Activated naive CD8-positive, alpha-beta T cell treated with anti-CD3 and anti-CD28 coated beads for 36 hours (primary cell): ENCODE results near the gene MARF1. TPM values are rescaled to one million over a fixed set of nuclear protein-coding genes. Genes with fewer than 3 reads are reported as not detected.
"Not testable (repeated sequence)": the region's sequence is repeated elsewhere in the genome, so short reads cannot be mapped to it uniquely, and the experiment has no call there.

ENCODE experiments used
- DNase-seq: peaks from one replicate; pipeline ENCODE4 v3.0.0; 2021
- H3K27ac Mint-ChIP-seq: one replicate; pipeline ENCODE4 v1.8.0; 2022; ENCODE audit warnings: mild to moderate bottlenecking, moderate library complexity, mixed read lengths
- H3K27me3 Mint-ChIP-seq: one replicate; pipeline ENCODE4 v1.8.0; 2022; ENCODE audit warnings: mild to moderate bottlenecking, mixed read lengths
- H3K36me3 Mint-ChIP-seq: one replicate; pipeline ENCODE4 v1.8.0; 2021; ENCODE audit warnings: mild to moderate bottlenecking, mixed read lengths
- H3K4me1 Mint-ChIP-seq: one replicate; pipeline ENCODE4 v1.8.0; 2021; ENCODE audit warnings: mixed read lengths
- H3K4me3 Mint-ChIP-seq: one replicate; pipeline ENCODE4 v1.8.0; 2022; ENCODE audit warnings: mild to moderate bottlenecking, moderate library complexity, mixed read lengths
- H3K9me3 Mint-ChIP-seq: one replicate; pipeline ENCODE4 v1.8.0; 2022; ENCODE audit warnings: mixed read lengths
- total RNA-seq, 2 experiments: library from RNA; stranded (reverse); gene quantifications; one replicate each; pipeline ENCODE4 v1.2.3, GENCODE V29; 2021

Gene MARF1
- total RNA-seq, 2 experiments from 2014 or later: 51.0 to 52.1 TPM

DNA sequence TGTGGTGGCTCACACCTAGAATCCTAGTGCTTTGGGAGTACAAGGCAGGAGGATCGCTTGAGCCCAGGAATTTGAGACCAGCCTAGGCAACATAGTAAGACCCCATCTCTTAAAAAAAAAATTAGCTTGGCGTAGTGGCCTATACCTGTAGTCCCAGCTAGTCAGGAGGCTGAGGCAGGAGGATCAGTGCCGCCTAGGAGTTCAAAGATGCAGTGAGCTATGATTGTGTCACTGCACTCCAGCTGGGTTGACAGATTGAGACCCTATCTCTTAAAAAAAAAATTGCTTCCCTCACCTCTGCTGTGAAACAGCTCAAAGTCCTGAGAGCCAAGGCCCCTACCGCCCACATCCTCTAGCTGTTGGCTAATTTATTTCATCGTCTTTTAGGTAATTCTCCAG is 17.2 kb upstream of the MARF1 start:
- no peak for DNase-seq
- H3K36me3 Mint-ChIP-seq: peaks cover 46% of the 10 kb centered on the region
- H3K4me3 Mint-ChIP-seq: no peak overlapping the region
- H3K27ac Mint-ChIP-seq: peak overlapping the region; percentile 30
- H3K4me1 Mint-ChIP-seq: peaks cover 46% of the 10 kb centered on the region
- H3K9me3 Mint-ChIP-seq: no peaks in the 10 kb centered on the region
- H3K27me3 Mint-ChIP-seq: no peaks in the 10 kb centered on the region

DNA sequence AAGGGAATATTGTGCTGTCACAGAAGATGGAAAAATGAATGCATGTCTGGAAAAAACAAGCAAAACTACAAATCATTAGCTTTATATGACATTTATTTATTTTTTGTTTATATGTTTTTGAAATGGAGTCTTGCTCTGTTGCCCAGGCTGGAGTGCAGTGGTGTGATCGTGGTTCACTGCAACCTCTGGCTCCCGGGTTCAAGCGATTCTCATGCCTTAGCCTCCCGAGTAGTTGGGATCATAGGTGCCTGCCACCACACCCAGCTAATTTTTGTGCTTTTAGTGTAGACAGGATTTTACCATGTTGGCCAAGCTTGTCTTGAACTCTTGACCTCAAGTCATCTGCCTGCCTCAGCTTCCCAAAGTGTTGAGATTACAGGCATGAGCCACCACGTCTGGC is 15.6 kb upstream of the MARF1 start:
- peaks cover 48% of the 10 kb centered on the region for H3K36me3 Mint-ChIP-seq
- H3K4me1 Mint-ChIP-seq: peaks cover 53% of the 10 kb centered on the region
- H3K9me3 Mint-ChIP-seq: no peaks in the 10 kb centered on the region

DNA sequence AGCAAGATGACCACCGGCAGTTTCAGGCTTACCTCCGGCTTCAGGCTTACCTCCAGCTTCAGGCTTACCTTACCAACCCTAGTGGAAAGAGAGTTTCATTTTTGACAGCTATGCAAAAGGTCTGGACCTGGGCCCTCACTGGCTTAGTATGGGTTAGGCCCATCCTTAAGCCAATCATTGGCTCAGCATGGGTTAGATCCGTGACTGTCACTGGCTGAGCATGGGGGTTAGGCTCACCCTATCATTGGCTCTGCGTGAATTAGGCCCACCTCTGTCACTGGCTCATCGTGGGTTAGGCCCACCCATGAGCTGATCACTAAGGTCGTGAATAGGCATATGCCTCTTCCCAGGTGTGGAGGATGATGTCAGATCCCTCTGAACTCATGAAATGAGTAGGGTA is 15.2 kb upstream of the MARF1 start:
- H3K27ac Mint-ChIP-seq: peak overlapping the region; percentile 30
- H3K4me3 Mint-ChIP-seq: no peak overlapping the region
- DNase-seq: no peak
- H3K9me3 Mint-ChIP-seq: no peaks in the 10 kb centered on the region
- H3K4me1 Mint-ChIP-seq: peaks cover 53% of the 10 kb centered on the region
- no peaks in the 10 kb centered on the region for H3K27me3 Mint-ChIP-seq
- peaks cover 46% of the 10 kb centered on the region for H3K36me3 Mint-ChIP-seq

More for the DNA sequence above, 15.6 kb upstream of the MARF1 start:
- Mint-ChIP-seq H3K27me3 (no peaks in the 10 kb centered on the region), H3K27ac (peak overlapping the region; percentile 61), H3K4me3 (no peak overlapping the region)
- DNase-seq: no peak

DNA sequence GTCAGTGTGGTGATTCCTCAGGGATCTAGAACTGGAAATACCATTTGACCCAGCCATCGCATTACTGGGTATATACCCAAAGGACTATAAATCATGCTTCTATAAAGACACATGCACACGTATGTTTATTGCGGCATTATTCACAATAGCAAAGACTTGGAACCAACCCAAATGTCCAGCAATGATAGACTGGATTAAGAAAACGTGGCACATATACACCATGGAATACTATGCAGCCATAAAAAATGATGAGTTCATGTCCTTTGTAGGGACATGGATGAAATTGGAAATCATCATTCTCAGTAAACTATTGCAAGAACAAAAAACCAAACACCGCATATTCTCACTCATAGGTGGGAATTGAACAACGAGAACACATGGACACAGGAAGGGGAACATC is 12.6 kb upstream of the MARF1 start:
- H3K27me3 Mint-ChIP-seq, H3K4me3 Mint-ChIP-seq, H3K9me3 Mint-ChIP-seq, H3K27ac Mint-ChIP-seq, DNase-seq: not testable (repeated sequence)
- Mint-ChIP-seq H3K4me1 (peaks cover 56% of the 10 kb centered on the region), H3K36me3 (peaks cover 39% of the 10 kb centered on the region)

DNA sequence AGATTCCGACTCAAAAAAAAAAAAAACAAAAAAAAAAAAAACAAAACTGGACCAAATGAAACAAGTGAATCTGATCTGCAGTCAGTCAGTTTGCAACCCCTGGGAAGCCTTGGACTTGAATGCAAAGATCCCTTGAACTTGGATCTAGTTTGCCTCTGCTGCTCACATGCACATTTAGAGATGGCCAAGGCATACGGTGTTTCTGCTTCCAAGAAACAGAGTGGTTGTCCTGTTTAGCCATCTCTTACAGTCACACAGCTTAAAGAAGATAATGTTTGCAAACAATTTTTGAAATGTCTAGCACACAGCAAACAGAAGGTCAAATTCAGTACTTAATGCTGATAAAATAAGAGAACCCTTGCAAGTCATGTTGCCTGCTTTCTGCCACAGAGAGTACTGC is 11.6 kb upstream of the MARF1 start:
- H3K27ac Mint-ChIP-seq: no peak overlapping the region
- no peak overlapping the region for H3K4me3 Mint-ChIP-seq
- peaks cover 32% of the 10 kb centered on the region for H3K36me3 Mint-ChIP-seq
- H3K4me1 Mint-ChIP-seq: peaks cover 53% of the 10 kb centered on the region
- H3K9me3 Mint-ChIP-seq: no peaks in the 10 kb centered on the region
- no peaks in the 10 kb centered on the region for H3K27me3 Mint-ChIP-seq
- no peak for DNase-seq

DNA sequence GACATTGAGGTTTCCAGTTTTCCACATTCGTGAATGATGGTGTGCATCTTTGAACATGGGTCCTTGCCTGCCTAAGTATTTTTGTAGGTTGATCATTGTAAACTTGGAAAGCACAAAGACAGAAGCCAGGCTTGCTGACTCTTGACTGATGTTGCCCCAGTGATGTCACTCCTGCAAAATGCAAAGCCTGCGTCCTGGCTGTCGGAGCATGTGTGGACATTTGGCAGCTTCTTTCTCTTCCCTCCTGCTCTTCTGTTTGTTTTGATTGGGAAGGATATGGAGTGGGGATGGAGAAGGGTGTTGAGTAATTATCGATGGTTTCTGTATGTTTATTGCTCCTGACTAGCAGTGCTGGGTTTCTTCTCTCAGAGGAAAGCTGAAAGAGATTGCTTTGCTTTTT is 10.3 kb upstream of the MARF1 start:
- no peaks in the 10 kb centered on the region for H3K27me3 Mint-ChIP-seq
- no peak for DNase-seq
- peaks cover 49% of the 10 kb centered on the region for H3K4me1 Mint-ChIP-seq
- no peaks in the 10 kb centered on the region for H3K9me3 Mint-ChIP-seq
- peaks cover 32% of the 10 kb centered on the region for H3K36me3 Mint-ChIP-seq
- peak overlapping the region; percentile 52 for H3K4me3 Mint-ChIP-seq
- peak overlapping the region; percentile 10 for H3K27ac Mint-ChIP-seq

DNA sequence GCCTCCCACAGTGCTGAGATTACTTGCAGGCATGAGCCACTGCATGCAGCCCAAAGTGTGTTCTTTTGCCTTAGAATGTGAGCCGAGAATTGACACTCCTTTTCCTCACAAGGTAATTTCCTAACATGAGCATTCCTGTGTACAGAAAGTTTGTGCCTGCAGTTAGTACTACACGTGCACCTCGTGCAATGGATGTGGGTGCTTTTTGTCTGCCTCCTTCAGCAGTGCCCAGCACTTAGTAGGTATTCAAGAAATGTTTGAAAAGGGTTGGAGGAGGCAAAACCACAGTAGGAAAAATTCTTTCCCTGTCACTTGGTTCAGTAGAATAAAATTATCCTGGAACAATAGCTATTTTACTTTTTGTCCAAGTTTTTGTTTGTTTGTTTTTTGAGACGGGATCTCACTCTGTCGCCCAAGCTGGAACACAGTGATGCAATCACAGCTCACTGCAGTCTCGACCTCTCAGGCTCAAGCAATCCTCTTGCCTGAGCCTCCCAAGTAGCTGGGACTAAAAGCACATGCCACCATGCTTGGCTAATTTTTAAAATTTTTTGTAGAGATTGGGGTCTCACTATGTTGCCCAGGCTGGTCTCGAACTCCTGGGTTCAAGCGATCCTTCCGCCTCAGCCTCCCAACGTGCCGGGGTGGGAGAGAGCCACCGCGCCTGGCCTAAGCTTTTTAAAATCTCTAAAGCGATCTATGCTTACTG is 9.5 kb upstream of the MARF1 start:
- no peaks in the 10 kb centered on the region for H3K27me3 Mint-ChIP-seq
- peaks cover 41% of the 10 kb centered on the region for H3K4me1 Mint-ChIP-seq
- no peak for DNase-seq
- H3K27ac Mint-ChIP-seq: peak overlapping the region; percentile 10
- H3K9me3 Mint-ChIP-seq: no peaks in the 10 kb centered on the region
- peaks cover 28% of the 10 kb centered on the region for H3K36me3 Mint-ChIP-seq
- peak overlapping the region; percentile 100 for H3K4me3 Mint-ChIP-seq

DNA sequence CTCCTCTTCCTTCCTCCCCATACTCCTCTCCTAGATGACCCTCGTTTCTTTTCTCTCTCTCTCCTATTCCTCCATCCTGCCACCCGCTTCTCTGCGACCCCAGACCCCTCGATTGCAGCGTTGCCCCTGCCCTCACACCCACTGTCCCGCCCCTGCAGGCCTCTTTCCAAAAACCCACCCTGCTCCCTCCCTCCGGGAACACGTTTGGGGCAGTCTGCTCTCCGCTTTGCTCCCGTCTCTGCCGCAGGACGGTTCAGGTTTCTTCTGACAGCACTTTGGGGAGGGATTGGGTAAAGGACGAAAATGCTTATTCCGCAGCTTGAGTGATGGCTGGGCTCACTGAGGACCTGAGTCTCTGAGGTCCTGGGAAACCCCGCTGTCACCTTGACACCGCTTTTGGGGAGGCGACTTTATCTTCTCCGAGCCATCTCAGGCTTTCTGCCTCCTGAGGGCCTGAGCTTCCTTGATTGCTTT is 7.8 kb upstream of the MARF1 start:
- no peaks in the 10 kb centered on the region for H3K27me3 Mint-ChIP-seq
- H3K4me1 Mint-ChIP-seq: peaks cover 33% of the 10 kb centered on the region
- DNase-seq: peak; percentile 56
- peak overlapping the region; percentile 99 for H3K27ac Mint-ChIP-seq
- peak overlapping the region; percentile 100 for H3K4me3 Mint-ChIP-seq
- peaks cover 15% of the 10 kb centered on the region for H3K36me3 Mint-ChIP-seq
- no peaks in the 10 kb centered on the region for H3K9me3 Mint-ChIP-seq

DNA sequence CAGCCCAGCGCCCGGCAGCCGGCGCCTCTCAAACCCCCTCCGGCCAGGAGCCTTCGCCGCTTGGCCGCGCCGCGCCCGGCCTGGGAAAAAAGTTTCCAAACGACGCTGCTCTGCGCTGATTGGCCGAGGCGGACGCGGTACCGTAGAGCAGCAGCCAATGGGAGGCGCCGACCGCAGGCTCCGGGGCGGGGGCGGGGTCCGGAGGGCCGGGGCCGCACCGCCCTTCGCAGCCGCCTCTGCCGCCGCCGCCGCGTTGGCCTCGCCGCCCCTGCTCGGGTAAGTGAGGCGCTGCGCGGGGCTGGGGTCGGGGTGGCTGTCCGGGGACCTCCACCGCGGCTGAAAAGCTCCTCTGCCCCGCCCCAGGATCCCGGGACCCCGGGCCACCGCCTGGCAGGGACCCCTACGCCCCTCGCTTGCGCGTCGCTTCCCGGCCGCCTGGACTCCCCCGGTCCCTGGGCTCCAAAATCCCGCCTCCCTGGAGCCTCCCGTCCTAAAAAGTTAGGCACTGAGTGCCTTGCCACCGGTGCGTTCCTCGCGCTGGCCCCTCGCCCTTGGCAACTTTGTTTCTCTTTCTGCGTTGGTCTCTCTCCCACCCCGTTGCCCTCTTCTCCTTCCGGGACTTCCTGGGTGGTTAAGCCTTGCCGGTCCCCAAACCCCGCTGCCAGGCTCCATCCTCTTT is 7.2 kb upstream of the MARF1 start, which contains the start of gene NDE1:
NDE1 (plus strand) TSS at position 227 of the 679 bp plus-strand sequence. CDS start 14,534 bp downstream, outside the sequence.
- Mint-ChIP-seq H3K9me3 (no peaks in the 10 kb centered on the region), H3K4me3 (peak within 1 kb of the TSS; percentile 100), H3K27ac (peak within 1 kb of the TSS; percentile 99), H3K36me3 (peaks cover 11% of the 10 kb centered on the region), H3K27me3 (no peaks in the 10 kb centered on the region), H3K4me1 (peaks cover 34% of the 10 kb centered on the region)
- DNase-seq: peak; percentile 86

DNA sequence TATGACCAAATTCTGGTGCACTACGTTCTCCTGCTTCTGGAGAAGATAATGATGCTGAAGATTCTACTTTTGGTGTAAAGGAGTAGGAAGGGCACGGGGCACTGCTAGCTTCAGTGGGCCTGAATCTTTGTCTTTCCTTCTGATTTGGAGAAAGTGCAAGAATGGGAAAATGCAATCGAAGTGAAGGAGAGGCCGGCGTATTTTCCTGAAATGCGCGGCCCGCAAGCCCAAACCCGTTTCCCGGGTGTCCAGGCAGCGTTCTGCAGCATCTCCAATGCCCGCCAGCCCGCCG is 6.7 kb upstream of the MARF1 start:
- Mint-ChIP-seq H3K9me3 (no peaks in the 10 kb centered on the region), H3K4me3 (peak overlapping the region; percentile 82), H3K27ac (peak overlapping the region; percentile 88), H3K27me3 (no peaks in the 10 kb centered on the region), H3K36me3 (peaks cover 9% of the 10 kb centered on the region), H3K4me1 (peaks cover 35% of the 10 kb centered on the region)
- DNase-seq: no peak

DNA sequence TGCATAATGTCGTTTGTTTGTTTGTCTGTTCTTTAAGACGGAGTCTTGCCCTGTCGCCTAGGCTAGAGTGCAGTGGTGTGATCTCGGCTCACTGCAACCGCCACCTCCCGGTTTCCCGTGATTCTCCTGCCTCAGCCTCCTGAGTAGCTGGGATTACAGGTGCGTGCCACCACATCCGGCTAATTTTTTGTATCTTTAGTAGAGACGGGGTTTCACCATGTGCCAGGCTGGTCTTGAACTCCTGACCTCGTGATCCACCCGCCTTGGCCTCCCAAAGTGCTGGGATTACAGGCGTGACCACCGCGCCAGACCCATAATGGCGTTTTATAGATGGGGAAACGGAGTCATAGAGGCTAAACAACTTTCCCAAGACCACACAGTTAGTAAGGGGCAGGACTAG is 6.4 kb upstream of the MARF1 start:
- peaks cover 38% of the 10 kb centered on the region for H3K4me1 Mint-ChIP-seq
- H3K36me3 Mint-ChIP-seq, H3K27me3 Mint-ChIP-seq, DNase-seq, H3K9me3 Mint-ChIP-seq: not testable (repeated sequence)
- peak overlapping the region; percentile 82 for H3K4me3 Mint-ChIP-seq
- H3K27ac Mint-ChIP-seq: peak overlapping the region; percentile 88

DNA sequence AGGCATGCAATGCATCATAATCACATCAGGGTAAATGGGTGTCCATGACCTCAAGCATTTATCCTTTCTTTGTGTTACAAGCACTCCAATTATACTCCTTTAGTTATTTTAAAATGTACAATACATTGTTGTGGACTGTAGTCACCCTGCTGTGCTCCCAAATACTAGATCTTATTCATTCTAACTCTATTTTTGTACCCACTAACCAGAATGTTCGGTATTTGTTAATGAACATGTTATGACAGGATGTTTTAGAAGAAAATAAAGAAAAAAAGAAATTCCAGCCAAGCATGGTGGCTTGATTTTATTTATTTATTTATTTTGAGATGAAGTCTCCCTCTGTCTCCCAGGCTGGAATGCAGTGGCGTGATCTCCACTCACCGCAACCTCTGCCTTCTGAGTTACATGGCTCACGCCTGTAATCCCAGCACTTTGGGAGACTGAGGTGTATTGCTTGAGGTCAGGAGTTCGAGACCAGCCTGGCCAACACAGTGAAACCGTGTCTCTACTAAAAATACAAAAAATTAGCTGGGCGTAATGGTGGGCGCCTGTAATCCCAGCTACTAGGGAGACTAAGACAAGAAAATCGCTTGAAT is 5.3 kb upstream of the MARF1 start:
- H3K9me3 Mint-ChIP-seq: no peaks in the 10 kb centered on the region
- no peak overlapping the region for H3K4me3 Mint-ChIP-seq
- no peaks in the 10 kb centered on the region for H3K27me3 Mint-ChIP-seq
- peaks cover 8% of the 10 kb centered on the region for H3K36me3 Mint-ChIP-seq
- no peak overlapping the region for H3K27ac Mint-ChIP-seq
- DNase-seq: no peak
- peaks cover 37% of the 10 kb centered on the region for H3K4me1 Mint-ChIP-seq

DNA sequence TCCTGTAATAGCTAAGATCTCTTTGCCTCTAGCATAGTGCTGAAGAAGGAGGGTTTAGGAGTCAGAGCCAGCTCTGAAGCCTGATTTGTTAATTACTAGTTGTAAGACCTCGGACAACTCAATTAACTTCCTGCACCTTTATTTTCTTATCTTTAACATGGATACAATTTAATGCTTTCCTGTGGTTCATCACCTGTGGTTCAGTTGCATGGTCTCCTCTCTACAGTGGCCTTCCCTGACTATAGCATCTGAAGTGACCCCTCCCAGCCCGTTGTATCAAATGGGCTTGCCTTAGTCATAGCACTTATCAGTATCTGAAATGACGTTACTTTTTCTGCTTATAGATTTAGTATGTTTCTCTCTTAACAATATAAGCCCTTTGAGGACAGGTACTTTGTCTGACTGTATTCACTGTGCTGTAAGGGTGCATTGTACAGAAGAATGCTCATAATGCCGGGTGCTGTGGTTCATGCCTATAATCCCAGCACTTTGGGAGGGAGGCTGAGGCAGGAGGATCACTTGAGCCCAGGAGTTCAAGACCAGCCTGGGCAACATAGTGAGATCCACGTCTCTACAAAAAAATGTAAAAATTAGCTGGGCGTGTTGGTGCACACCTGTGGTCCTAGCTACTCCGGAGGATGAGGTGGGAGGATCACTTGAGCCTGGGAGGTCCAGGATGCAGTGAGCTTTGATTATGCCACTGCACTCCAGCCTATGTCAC is 4.5 kb upstream of the MARF1 start:
- H3K9me3 Mint-ChIP-seq: no peaks in the 10 kb centered on the region
- DNase-seq: no peak
- H3K4me3 Mint-ChIP-seq: no peak overlapping the region
- no peak overlapping the region for H3K27ac Mint-ChIP-seq
- peaks cover under 1% of the 10 kb centered on the region for H3K36me3 Mint-ChIP-seq
- peaks cover 30% of the 10 kb centered on the region for H3K4me1 Mint-ChIP-seq
- H3K27me3 Mint-ChIP-seq: no peaks in the 10 kb centered on the region

DNA sequence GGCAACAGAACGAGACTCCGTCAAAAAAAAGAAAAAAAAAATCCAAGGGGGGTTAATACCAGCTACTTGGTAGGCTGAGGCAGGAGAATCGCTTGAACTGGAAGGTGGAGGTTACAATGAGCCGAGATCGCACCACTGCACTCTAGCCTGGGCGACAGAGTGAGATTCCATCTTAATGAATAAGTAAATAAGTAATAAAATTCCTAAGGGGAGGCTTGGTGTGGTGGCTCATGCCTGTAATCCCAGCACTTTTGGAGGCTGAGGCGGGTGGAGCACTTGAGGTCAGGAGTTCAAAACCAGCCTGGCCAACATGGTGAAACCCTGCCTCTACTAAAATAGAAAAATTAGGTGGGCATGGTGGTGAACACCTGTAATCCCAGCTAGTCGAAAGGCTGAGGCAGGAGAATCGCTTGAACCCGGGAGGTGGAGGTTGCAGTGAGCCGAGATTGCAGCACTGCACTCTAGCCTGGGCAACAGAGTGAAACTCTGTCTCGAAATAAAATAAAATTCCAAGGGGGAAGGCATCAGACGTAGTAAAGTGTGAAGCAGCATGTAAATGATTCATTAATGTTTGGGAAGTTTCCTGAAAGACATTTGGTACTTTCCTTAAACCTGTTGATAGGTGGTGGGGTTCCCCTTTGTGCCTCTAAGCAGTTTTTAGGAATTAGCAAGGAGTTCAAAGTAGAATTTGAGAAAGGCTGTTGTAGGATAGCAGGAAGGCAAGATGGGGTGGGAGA is 3.8 kb upstream of the MARF1 start:
- not testable (repeated sequence) for H3K9me3 Mint-ChIP-seq, H3K36me3 Mint-ChIP-seq, DNase-seq, H3K4me3 Mint-ChIP-seq, H3K27ac Mint-ChIP-seq, H3K27me3 Mint-ChIP-seq
- peaks cover 28% of the 10 kb centered on the region for H3K4me1 Mint-ChIP-seq
